Measurements from ENCODE around the gene CNOT1. TPM values are rescaled to one million over a fixed set of nuclear protein-coding genes. Genes with fewer than 3 reads are reported as not detected.

Gene CNOT1
- total and polyA plus RNA-seq, 10 of the 15 experiments (the other 5 are each of a cell fraction or from before 2014, with no cell fraction given), result 101 to 246 (median 175) TPM

DNA sequence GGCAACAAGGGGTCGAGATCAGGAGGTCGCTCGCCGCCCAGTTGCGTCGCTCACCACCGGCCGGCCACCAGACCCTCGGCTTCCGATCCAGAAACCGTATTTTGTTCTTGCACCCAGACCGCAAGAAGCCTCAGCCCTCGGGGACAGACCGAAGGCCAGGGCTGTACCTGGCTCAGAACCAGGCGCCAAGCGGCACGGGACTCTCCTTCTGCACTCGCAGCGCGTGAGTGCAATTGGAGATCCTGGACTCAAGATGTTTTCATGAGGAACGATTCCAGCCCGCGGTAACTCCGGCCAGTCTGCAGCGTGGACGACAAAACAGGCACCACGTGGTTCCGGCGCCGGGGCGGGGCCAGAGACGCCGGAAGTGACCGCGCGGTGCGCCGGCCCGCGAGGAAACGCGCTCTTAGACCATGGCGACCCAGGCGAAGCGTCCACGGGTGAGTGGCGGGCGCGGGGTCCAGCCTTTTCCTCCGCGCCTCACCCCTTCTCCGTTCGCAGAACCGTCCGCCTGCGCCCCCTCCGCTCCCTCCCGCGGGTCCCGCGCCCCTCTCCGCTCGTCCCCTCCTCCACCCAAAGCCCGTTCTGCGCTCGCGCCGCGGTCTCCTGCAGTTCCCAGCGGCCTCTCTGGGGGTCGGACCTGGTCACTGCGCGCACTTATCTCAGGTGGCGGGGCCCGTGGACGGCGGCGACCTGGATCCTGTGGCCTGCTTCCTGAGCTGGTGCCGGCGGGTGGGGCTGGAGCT, 114.3 kb downstream of the CNOT1 start, which contains the start of gene SETD6:
Gene SETD6, plus strand, starts transcription at position 393 of the 746 bp plus-strand sequence. Its CDS starts 21 bp downstream, at position 414.
- Histone ChIP-seq H3K4me1 (ENCODE audit: control insufficient read depth, insufficient read depth, low read length) (peaks cover 37% of the 10 kb centered on the region), H3K27ac (ENCODE audit: control insufficient read depth, insufficient read depth) (peak within 1 kb of the TSS; percentile 54), H3K27me3 (replicated peaks in 1 of 2; ENCODE audit: control insufficient read depth in 2 of 2, insufficient read depth in 2 of 2, low read length in 1 of 2) (no peaks in the 10 kb centered on the region), H3K36me3 (ENCODE audit: control insufficient read depth in 2 of 2, insufficient read depth in 2 of 2, low read length in 1 of 2) (peaks cover 8 to 10% of the 10 kb centered on the region in 2 experiments), H4K20me1 (ENCODE audit: control insufficient read depth, insufficient read depth) (no peaks in the 10 kb centered on the region), H3K79me2 (ENCODE audit: control insufficient read depth, insufficient read depth, low read length) (peaks cover 11% of the 10 kb centered on the region), H3K9me3 (replicated peaks; ENCODE audit: control insufficient read depth, insufficient read depth, low read length) (no peaks in the 10 kb centered on the region), H3K9ac (ENCODE audit: control insufficient read depth, insufficient read depth, low read length) (peak within 1 kb of the TSS; percentile 73), H3K4me3 (peak within 1 kb of the TSS; percentile 93), H3K4me2 (ENCODE audit: control insufficient read depth, insufficient read depth) (peak within 1 kb of the TSS; percentile 87), H2AFZ (ENCODE audit: control insufficient read depth, low read depth, low read length) (peak within 1 kb of the TSS; percentile 76)
- FAIRE-seq (peak; percentile 57), DNase-seq (ENCODE audit: low read depth, low spot score) (no peak), ATAC-seq (peak; percentile 89)
- in situ Hi-C loops (cut with MboI), result loop anchor here (25.0 kb wide), 1 partner anchor 222 kb away; the partner anchor contains the start of gene GOT2
- POLR2A ChIA-PET, result interaction anchor here (0.7 kb wide), 1 partner anchor 289 kb away, joined by 5 read pairs; no protein-coding TSS in a partner anchor
- TSS peak; percentile 49 for BruUV-seq (replicated peaks)
- SMC1A ChIA-PET (ENCODE audit: uncharacterized antibody, unreplicated experiment), result no interaction called here
- CTCF ChIA-PET, result interaction anchor here (1.2 to 2.5 kb wide), 3 partner anchors 146 to 241 kb away, joined by 3 to 22 read pairs (median 18); no protein-coding TSS in a partner anchor
- RAD21 ChIA-PET (ENCODE audit: unreplicated experiment), result interaction anchor here (0.6 to 3.7 kb wide), 3 partner anchors 75 to 241 kb away, joined by 4 to 19 read pairs (median 15); no protein-coding TSS in a partner anchor
- WGBS (ENCODE audit: insufficient coverage, insufficient replicate concordance, low lambda C conversion rate, missing lambda C conversion rate), result under 1% methylated on average over 59 of the region's 80 CpGs
- intact Hi-C loops (cut with micrococcal nuclease; ENCODE audit: unreplicated experiment), result no loop called here
- TF ChIP-seq RCOR1 (conservative IDR thresholded peaks at IDR 0.05; ENCODE audit: low read depth, low read length) (no peak), BCL11A (IDR thresholded peaks at IDR 0.05; ENCODE audit: low read depth, low read length) (0 out of 2 replicates have a peak, but pooled peaks have one; percentile 2), SMAD1 (IDR thresholded peaks at IDR 0.05; ENCODE audit: low read depth, partially characterized antibody) (no peak), SMC3 (IDR thresholded peaks at IDR 0.05; ENCODE audit: borderline replicate concordance, low read length) (no peak), LARP7 (IDR thresholded peaks at IDR 0.05) (peak; percentile 37), CBFB (IDR thresholded peaks at IDR 0.05; ENCODE audit: low read depth) (peak; percentile 40; the same call in 1 of the 2 replicates), RAD21 (IDR thresholded peaks at IDR 0.05; ENCODE audit: insufficient read depth, low read depth, low read length) (no peak), RELA (IDR thresholded peaks at IDR 0.05; ENCODE audit: borderline replicate concordance, partially characterized antibody) (peak; percentile 10), MAX (IDR thresholded peaks at IDR 0.05; ENCODE audit: low read depth, low read length) (peak; percentile 98), SMAD5 (IDR thresholded peaks at IDR 0.05; ENCODE audit: low read depth) (peak; percentile 37; the same call in 1 of the 2 replicates), ASH2L (IDR thresholded peaks at IDR 0.05; ENCODE audit: borderline replicate concordance, low read depth) (no peak), ZBTB11 (CRISPR knock-in tag; IDR thresholded peaks at IDR 0.05) (0 out of 2 replicates have a peak, but pooled peaks have one; percentile 33)
- TF ChIP-seq, protein P1, sequence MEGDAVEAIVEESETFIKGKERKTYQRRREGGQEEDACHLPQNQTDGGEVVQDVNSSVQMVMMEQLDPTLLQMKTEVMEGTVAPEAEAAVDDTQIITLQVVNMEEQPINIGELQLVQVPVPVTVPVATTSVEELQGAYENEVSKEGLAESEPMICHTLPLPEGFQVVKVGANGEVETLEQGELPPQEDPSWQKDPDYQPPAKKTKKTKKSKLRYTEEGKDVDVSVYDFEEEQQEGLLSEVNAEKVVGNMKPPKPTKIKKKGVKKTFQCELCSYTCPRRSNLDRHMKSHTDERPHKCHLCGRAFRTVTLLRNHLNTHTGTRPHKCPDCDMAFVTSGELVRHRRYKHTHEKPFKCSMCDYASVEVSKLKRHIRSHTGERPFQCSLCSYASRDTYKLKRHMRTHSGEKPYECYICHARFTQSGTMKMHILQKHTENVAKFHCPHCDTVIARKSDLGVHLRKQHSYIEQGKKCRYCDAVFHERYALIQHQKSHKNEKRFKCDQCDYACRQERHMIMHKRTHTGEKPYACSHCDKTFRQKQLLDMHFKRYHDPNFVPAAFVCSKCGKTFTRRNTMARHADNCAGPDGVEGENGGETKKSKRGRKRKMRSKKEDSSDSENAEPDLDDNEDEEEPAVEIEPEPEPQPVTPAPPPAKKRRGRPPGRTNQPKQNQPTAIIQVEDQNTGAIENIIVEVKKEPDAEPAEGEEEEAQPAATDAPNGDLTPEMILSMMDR (IDR thresholded peaks at IDR 0.05 in 2 of 3, conservative IDR thresholded peaks at IDR 0.05 in 1 of 3; ENCODE audit: control insufficient read depth in 2 of 3, extremely low read depth in 1 of 3, insufficient read depth in 1 of 3, low read depth in 3 of 3, low read length in 3 of 3), result peak in 1 of 3 experiments; percentile 18; a peak in 1 of 6 replicates
